ENCODE data around the gene TM4SF5. TPM values are rescaled to one million over a fixed set of nuclear protein-coding genes. Genes with fewer than 3 reads are reported as not detected.

Gene TM4SF5
- total RNA-seq, 1 experiment from 2014 or later, result not detected

GRCh38 chr17:4724650-4725049 lies 47.0 kb upstream of the TM4SF5 start (continued):
- no peak for TF ChIP-seq ZFX (IDR thresholded peaks at IDR 0.05)

GRCh38 chr17:4725646-4726310 lies 45.9 kb upstream of the TM4SF5 start:
- Histone ChIP-seq H2AFZ (ENCODE audit: low read depth, low read length, poor library complexity, severe bottlenecking) (no peak overlapping the region), H3K27me3 (ENCODE audit: insufficient read depth, low read length) (no peaks in the 10 kb centered on the region), H3K4me2 (ENCODE audit: low read length) (no peak overlapping the region), H3K4me3 (replicated peaks in 1 of 2; ENCODE audit: low read depth in 1 of 2, low read length in 2 of 2) (no peak overlapping the region), H3K4me1 (ENCODE audit: control insufficient read depth in 1 of 2, insufficient read depth in 2 of 2, low read length in 2 of 2) (peaks cover 18 to 20% of the 10 kb centered on the region in 2 experiments), H3K27ac (ENCODE audit: low read depth, low read length) (no peak overlapping the region), H3K79me2 (ENCODE audit: insufficient read depth, low read length) (no peaks in the 10 kb centered on the region), H4K20me1 (ENCODE audit: insufficient read depth) (no peaks in the 10 kb centered on the region), H3K9me2 (ENCODE audit: insufficient read depth) (no peaks in the 10 kb centered on the region), H3K9me3 (ENCODE audit: control insufficient read depth in 1 of 2, insufficient read depth in 1 of 2, low read depth in 1 of 2, low read length in 2 of 2) (no peaks in the 10 kb centered on the region), H3K36me3 (ENCODE audit: control insufficient read depth in 1 of 2, insufficient read depth in 2 of 2, low read length in 2 of 2) (no peaks in the 10 kb centered on the region), H3K9ac (ENCODE audit: low read length) (no peak overlapping the region)
- ChIA-PET RAD21 (ENCODE audit: low non-redundant PET in 1 of 2, low total read pairs in 2 of 2, uncharacterized antibody in 2 of 2, unreplicated experiment in 2 of 2) (no interaction called here), CTCF (no interaction called here), POLR2A (no interaction called here)
- TF ChIP-seq JUND (IDR thresholded peaks at IDR 0.05) (no peak), RAD21 (IDR thresholded peaks at IDR 0.05; ENCODE audit: low read depth) (no peak), REST (IDR thresholded peaks at IDR 0.05; ENCODE audit: low read depth) (no peak), EZH2 (IDR thresholded peaks at IDR 0.05) (no peak), EGR1 (IDR thresholded peaks at IDR 0.05; ENCODE audit: low read depth) (no peak)
- TF ChIP-seq, protein P1, sequence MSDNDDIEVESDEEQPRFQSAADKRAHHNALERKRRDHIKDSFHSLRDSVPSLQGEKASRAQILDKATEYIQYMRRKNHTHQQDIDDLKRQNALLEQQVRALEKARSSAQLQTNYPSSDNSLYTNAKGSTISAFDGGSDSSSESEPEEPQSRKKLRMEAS (IDR thresholded peaks at IDR 0.05), result no peak
- intact Hi-C loops (cut with micrococcal nuclease), result no loop called here
- DNase-seq (ENCODE audit: low read depth, low spot score), result no peak
- no TSS peak for BruUV-seq (replicated peaks)
- ATAC-seq, result no peak
